Measurements from ENCODE around the gene PTPRM.

DNA sequence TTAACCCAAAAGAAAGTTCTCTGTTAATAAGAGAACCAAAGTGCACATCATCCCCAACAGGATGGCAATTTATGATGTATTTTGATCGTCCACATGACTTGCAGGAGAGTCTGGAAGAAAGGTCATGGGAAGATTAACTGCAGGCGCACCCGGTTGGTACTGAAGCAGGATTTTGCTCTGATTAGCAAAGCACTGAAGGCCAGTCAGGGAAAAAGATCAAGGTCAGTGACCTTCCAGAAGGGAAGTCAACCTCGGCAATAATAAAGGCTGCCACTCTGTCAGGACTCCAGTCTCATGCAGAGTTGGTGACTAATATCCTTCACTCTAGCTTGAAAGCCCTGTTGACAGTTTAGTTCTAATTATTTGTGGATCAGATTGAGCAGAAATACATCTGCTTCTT lies 609.4 kb downstream of the PTPRM start:
- TF ChIP-seq, protein P1, sequence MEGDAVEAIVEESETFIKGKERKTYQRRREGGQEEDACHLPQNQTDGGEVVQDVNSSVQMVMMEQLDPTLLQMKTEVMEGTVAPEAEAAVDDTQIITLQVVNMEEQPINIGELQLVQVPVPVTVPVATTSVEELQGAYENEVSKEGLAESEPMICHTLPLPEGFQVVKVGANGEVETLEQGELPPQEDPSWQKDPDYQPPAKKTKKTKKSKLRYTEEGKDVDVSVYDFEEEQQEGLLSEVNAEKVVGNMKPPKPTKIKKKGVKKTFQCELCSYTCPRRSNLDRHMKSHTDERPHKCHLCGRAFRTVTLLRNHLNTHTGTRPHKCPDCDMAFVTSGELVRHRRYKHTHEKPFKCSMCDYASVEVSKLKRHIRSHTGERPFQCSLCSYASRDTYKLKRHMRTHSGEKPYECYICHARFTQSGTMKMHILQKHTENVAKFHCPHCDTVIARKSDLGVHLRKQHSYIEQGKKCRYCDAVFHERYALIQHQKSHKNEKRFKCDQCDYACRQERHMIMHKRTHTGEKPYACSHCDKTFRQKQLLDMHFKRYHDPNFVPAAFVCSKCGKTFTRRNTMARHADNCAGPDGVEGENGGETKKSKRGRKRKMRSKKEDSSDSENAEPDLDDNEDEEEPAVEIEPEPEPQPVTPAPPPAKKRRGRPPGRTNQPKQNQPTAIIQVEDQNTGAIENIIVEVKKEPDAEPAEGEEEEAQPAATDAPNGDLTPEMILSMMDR (IDR thresholded peaks at IDR 0.05), result no peak
- no peak for TF ChIP-seq POLR2A (IDR thresholded peaks at IDR 0.05)
